KOPT-K1 (cell line): Measurements from ENCODE around the gene COL5A1.

Experiments used
- H3K27ac ChIP-seq: fragments of 200-600 bp; sonication (generic); 2 replicates; pipeline ENCODE4 v1.5.1; 2016; ENCODE audit warnings: antibody characterized with exemption, mild to moderate bottlenecking, low read depth, low read length; ENCODE audit not compliant: poor library complexity, severe bottlenecking
- H3K36me3 ChIP-seq: fragments of 200-600 bp; sonication (generic); 2 replicates; pipeline ENCODE4 v1.5.1; 2017; ENCODE audit warnings: antibody characterized with exemption, mild to moderate bottlenecking, low read length, moderate library complexity; ENCODE audit not compliant: insufficient read depth
- H3K9me3 ChIP-seq: fragments of 200-600 bp; sonication (generic); 2 replicates; pipeline ENCODE4 v1.5.1; 2017; ENCODE audit warnings: antibody characterized with exemption, low read length, mild to moderate bottlenecking; ENCODE audit not compliant: insufficient read depth, poor library complexity, severe bottlenecking

The COL5A1 gene

DNA sequence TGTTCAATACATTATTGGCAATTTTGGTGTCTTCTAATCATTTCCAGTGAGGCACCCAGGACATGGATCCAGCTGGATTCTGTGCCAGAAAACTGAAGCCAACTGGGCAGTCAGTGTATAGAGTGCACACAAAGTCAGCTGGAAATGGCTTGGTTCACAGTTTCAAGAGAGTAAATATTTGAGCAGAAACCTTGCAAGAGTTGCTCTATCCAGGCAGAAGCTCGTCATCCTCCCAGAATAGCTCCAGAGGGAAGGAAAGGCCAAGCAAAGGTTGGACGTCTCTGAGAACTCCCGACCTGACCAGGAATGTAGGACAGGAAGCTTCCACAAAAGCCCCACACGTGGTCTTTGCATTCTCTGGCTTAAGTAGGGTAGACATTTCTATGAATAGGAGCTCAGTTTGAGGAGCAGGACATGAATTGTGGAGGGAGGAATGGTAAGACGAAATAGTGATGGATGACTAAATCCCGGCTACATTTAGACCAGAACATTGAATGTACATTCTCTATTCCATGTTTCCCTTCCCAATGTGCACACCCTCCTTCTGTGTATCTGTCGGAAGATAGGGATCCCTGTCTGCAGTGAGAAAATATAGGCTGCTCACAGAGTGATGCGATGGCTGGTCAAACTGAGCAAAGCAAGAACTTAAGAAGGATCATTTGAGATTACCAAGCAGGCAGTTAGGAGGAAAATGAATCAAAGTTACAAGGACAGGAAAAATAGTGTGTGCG, 166.3 kb downstream of the COL5A1 start:
- H3K9me3 ChIP-seq: no peaks in the 10 kb centered on the region
- no peak overlapping the region for H3K27ac ChIP-seq
- no peaks in the 10 kb centered on the region for H3K36me3 ChIP-seq

DNA sequence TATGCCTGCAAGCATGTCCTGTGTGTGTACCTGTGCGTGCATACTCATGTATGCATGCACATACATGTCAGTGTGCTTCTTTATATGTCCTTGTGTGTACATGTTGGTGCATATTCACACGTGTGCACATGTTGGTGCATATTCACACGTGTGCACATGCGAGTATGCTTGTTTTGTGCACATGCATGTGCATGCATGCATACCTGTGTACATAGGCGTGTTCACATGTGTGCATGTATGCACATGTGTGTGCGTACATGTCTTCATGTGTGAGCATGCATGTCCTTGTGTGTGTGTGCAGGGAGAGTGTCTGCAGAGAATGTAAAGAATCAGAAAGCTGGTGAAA, 166.8 kb downstream of the COL5A1 start:
- no peaks in the 10 kb centered on the region for H3K36me3 ChIP-seq
- H3K27ac ChIP-seq: no peak overlapping the region
- no peaks in the 10 kb centered on the region for H3K9me3 ChIP-seq

DNA sequence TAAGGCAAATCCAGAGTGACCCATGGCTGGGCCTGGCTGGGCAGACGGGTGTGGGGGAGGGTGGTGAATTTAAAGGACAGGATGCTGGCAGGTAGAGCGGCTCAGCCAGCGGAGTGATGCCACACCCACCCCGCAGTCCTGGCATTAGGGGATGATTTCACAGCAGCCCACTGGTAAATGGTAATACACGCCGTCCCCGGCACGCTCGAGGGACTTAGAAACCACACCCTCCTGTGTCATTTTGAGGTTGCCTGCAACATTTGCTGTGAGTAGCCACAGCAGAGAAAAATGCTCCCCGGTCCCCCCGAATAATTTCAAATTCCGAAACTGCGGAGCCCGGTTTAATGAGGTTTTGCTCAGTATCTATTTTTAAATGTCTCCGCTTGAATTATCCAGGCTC, 167.7 kb downstream of the COL5A1 start:
- H3K27ac ChIP-seq: no peak overlapping the region
- no peaks in the 10 kb centered on the region for H3K36me3 ChIP-seq
- no peaks in the 10 kb centered on the region for H3K9me3 ChIP-seq

DNA sequence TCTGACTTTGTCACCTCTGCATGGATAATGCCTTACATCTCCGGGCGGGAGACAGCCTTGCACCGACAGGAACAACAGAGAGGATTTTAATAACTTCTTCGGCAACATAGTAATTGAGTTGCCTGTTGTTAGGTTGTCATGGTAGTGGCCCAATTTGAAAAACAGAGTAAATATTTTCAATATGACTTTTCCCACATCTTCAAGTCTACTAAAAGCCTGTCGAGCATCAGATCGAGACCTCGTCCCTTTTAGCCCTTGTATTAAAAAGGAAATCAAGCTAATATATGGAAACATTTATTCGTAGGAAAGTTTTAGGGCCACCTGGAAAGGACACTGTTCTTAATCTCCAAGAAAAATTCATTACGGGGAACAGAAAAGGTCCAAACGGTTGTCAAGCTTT, 168.2 kb downstream of the COL5A1 start:
- Histone ChIP-seq H3K36me3 (no peaks in the 10 kb centered on the region), H3K27ac (no peak overlapping the region)

DNA sequence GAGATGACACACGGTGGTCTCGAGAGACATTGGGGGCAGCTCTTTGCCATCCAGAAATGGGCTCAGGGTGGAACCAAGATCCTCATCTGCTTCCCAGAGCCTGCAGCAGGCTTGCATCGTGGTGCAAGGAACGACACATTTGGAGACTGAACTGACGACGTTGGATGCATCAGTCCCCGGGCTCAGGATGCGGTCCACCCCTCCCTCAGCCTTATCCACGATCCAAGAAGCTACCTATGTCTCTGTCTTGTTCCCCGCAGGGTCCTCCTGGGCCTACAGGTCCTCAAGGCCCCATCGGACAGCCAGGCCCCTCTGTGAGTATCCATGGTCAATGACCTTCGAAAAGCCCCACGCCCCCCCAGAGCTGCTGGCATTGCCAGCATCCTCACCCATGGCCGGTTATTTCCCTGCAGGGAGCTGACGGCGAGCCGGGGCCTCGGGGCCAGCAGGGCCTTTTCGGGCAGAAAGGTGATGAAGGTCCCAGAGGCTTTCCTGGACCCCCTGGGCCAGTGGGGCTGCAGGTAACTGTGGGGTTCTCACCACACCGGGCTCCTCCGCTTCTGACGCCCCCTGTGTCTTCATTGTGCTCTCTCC, 169.6 kb downstream of the COL5A1 start:
- Histone ChIP-seq H3K36me3 (no peaks in the 10 kb centered on the region), H3K9me3 (no peaks in the 10 kb centered on the region), H3K27ac (no peak overlapping the region)

More for the DNA sequence above, 168.2 kb downstream of the COL5A1 start:
- H3K9me3 ChIP-seq: no peaks in the 10 kb centered on the region

DNA sequence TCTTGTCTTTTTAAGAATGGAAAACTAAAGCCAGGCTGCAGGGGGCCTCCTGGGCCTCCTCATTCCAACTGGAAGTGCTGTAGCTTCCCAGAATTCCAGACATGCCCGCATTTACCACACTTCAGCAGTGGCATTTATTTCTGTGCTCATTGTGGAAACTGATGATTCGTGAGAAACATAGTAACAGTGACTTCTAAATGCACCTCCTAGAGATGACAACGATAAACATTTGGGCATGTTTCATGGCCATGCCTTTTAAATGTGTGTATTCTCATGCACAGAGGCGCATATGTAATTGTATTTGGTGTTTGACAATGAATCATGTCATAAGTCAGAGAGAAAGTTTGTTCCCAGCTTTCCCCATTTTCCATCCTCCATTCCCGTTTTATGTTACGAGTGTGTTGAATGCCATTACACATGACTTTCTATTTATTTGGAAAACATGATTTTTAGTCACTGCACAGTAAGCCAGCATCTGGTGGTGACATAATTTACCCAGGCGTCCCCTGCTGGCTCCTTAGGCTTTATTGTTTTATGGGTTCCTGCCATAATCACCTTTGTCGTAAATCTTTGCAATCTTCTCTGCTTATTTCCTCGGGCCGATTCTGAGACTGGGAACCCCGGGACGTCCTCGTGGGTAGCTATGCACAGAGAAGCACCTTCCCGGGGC, 170.2 kb downstream of the COL5A1 start:
- Histone ChIP-seq H3K36me3 (no peaks in the 10 kb centered on the region), H3K27ac (no peak overlapping the region), H3K9me3 (no peaks in the 10 kb centered on the region)

DNA sequence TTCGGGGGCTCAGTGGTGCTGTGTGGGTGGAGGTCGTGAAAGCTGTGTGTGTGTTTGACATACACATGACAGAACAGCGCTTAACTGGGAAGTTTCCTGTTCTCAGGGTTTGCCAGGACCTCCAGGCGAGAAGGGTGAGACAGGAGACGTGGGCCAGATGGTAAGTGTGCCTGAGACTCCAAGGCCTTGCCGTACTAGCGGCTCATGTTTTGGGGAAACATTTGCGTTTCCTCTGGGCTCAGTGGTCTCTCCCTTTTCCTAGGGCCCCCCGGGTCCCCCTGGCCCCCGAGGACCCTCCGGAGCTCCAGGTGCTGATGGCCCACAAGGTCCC, 170.7 kb downstream of the COL5A1 start:
- Histone ChIP-seq H3K9me3 (no peaks in the 10 kb centered on the region), H3K36me3 (no peaks in the 10 kb centered on the region), H3K27ac (no peak overlapping the region)

DNA sequence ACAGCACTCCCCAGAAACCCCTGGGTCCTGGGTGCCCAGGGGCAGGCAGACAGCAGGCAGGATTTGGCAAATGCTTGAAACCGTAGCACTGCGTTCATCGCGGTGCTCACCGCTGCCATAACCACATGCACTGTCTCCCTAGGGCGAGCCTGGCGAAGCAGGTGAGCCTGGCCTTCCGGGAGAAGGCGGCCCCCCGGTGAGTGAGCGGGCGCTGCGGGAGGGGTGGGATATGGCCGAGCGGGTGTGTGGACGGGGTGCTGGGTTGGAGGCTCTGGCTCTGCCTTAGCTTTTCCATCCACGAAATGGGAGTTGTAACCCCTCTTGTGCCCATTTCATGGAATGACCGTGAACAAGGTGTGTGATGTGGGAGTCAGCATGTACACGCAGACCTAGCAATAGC, 172.2 kb downstream of the COL5A1 start:
- no peak overlapping the region for H3K27ac ChIP-seq
- H3K36me3 ChIP-seq: no peaks in the 10 kb centered on the region
- no peaks in the 10 kb centered on the region for H3K9me3 ChIP-seq

DNA sequence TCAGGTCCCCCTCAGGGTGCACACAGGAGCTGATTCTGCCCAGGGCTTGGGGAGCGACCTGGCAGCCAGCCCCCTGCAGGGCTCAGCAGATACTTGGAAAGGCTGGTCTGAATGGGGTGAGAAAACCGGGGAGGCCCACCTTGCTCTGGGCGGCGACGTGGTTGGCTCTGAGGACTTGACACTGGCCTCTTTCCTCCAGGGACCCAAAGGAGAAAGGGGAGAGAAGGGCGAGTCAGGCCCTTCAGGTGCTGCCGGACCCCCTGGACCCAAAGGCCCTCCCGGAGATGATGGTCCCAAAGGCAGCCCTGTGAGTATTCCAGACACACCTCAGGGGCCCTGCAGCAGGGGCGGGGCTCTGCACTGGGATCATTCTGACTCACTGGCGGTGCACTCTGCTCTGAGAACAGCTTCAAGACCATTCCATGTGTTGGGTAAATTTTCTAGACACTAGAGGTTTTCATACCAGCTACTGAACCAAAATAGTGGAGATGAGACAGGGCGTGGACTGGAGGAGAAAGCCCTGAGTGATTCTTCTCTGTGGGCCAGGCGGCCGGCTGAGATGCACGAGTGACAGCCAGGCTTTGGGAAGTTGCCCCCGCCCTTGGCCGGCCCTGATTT, 173.1 kb downstream of the COL5A1 start:
- no peak overlapping the region for H3K27ac ChIP-seq

DNA sequence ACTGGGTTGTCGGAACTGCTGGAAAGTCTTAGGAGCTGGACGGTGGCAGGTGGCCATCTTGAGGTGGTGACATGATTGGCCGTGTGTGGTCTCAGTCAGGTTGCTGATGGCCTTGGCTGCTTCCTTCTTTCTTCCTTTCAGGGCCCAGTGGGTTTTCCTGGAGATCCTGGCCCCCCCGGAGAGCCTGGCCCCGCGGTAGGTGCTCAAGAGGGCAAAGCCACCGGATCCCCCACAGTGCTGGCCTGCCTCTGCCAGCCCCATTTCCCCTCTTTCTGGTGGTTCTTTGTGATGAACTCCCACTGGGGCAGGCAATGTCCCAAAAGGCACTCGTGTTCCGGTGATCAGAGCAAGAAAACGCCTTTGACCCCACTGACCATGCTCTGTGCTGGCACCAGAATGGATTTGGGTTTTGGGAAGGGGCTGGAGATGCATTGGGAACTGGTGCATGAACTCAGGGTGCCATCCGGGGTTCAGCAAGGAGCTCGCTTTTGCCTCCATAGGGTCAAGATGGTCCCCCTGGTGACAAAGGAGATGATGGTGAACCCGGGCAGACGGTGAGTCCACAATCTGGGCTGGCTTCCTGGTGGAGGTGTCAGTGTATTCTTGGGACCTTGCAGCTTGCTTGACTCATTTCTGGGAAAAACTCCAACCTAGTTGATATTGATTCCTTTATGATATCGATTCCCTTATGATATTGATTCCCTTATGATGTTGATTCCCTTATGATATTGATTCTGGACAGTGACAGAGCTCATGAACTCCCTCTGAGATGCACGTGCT, 174.0 kb downstream of the COL5A1 start:
- Histone ChIP-seq H3K36me3 (no peaks in the 10 kb centered on the region), H3K9me3 (no peaks in the 10 kb centered on the region), H3K27ac (no peak overlapping the region)

More for the DNA sequence above, 173.1 kb downstream of the COL5A1 start:
- H3K9me3 ChIP-seq: no peaks in the 10 kb centered on the region
- H3K36me3 ChIP-seq: no peaks in the 10 kb centered on the region

DNA sequence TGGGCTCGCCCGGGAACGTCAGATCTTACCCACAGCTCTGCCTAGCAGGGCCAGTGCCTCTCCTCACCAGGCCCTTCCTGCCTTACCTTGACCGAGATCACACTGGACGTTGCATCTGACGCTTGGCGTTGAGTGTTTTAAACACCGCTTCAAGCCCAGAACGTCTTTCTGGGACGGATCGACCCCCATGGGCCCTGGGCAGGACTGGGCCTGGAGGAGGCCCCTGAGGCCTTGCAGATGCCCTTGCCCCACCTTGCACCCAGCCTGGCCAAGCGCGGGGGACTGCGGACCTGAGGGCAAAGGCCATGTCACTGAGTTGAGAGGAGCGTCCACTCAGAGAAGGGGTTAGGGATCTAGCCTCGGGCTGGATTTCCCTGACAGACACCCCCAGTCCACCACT, 174.7 kb downstream of the COL5A1 start:
- Histone ChIP-seq H3K27ac (no peak overlapping the region), H3K36me3 (no peaks in the 10 kb centered on the region), H3K9me3 (no peaks in the 10 kb centered on the region)

DNA sequence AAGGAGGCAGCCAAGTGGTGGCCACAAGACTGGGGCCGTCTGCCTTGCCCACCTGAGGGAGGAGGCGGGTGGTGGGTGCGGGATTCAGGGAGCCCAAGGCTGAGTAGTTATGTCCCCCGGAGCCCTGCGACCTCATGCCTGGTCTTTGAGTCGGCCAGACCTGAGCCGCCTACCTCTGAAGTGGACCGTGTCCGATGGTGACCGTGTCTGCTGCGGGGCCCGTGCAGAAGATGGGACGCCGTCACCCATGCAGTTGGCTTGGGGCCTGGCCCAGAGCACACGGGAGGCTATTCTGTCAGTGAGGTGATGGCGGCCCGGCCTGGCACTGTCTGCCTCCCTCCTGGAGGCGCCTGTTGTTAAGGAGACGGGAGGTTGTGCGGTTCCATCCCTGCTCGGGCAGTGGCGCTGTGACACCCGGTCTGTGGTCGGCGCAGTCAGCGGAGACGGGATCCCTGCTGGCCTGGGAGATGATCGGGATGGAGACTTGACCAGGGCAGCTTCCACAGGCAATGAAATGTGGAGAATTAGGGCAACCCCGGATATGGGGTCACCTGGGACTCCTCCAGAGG, 176.5 kb downstream of the COL5A1 start:
- H3K9me3 ChIP-seq: no peaks in the 10 kb centered on the region
- H3K36me3 ChIP-seq: no peaks in the 10 kb centered on the region
- no peak overlapping the region for H3K27ac ChIP-seq

DNA sequence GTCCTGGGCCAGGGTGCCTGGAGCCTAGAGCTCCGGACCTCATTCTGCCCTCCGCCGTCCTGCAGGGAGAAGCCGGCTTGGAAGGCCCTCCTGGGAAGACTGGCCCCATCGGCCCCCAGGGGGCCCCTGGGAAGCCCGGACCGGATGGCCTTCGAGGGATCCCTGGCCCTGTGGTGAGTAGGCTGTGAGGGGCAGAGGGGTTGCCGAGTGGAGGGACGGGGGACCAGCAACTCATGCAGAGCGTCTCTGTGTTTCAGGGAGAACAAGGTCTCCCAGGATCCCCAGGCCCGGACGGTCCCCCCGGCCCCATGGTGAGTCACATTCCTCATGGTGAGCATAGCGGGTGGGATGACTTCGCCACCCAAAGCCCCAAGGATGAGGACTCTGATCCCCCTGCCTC, 177.0 kb downstream of the COL5A1 start:
- Histone ChIP-seq H3K27ac (no peak overlapping the region), H3K36me3 (no peaks in the 10 kb centered on the region), H3K9me3 (no peaks in the 10 kb centered on the region)

DNA sequence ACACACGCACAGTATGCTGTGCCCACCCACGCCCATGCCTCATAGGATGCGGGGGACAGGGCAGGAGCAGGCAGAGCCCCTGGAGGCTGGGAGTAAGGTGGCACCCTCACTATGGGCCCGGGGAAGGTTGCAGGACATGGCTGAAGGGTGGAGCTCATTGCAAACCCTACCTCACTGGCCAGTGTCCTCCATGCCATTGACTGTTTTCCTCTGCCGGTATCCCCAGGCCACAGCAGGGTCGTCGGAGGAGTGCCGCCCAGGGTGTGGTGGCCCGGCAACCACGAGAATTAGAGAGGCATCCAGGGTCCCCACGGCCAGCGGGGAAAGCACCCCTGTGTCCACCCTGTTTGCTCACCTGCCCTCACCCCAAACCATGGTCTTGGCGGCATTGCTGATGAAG, 179.3 kb downstream of the COL5A1 start:
- Histone ChIP-seq H3K27ac (no peak overlapping the region), H3K36me3 (no peaks in the 10 kb centered on the region), H3K9me3 (no peaks in the 10 kb centered on the region)

DNA sequence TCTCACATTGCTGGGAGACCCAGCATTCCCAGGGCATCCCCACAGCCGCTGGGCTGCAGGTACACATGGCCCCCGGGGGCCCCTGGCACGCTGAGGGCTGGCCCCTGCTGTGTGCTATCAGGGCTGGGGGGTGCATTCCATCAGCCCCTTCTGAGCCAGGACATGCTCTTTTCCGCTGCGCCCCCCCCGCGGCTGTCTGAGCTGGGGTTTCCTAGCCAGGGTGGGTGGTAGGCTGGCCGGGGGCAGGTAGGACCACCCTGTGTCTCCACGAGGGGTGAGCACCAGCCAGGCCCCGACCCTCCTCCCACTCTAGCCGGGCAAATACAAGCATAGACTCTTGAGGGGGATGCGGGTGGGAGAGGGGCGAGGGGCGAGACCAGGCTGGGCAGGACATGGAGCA, 180.9 kb downstream of the COL5A1 start:
- Histone ChIP-seq H3K36me3 (no peaks in the 10 kb centered on the region), H3K9me3 (no peaks in the 10 kb centered on the region), H3K27ac (no peak overlapping the region)
